GM12864 (cell line): ENCODE data around the gene TMCO1.

ENCODE experiments used
- DNase-seq: peaks from one replicate; pipeline ENCODE4 v3.0.0-alpha.2; 2011; ENCODE audit warnings: low read depth
- H3K4me3 ChIP-seq: 2 replicates; pipeline ENCODE4 v1.5.1; 2011; ENCODE audit warnings: mild to moderate bottlenecking, low read depth, low read length, control low read depth
- CTCF ChIP-seq: IDR thresholded peaks from 2 replicates; pipeline ENCODE4 v1.5.1; 2011; ENCODE audit warnings: low read depth, mild to moderate bottlenecking, moderate library complexity, low read length, control low read depth, inconsistent platforms; ENCODE audit errors: missing control alignments

The TMCO1 gene

GRCh38 chr1:165678509-165678908 lies 90.2 kb downstream of the TMCO1 start:
- no peak overlapping the region for H3K4me3 ChIP-seq
- DNase-seq: no peak
- TF ChIP-seq CTCF: no peak
